Panc1 (cell line): ENCODE data around the gene KCNIP4. TPM values are rescaled to one million over a fixed set of nuclear protein-coding genes. Genes with fewer than 3 reads are reported as not detected.

Experiments
- ATAC-seq: fragments of 200-7000 bp; cut with Tn5 transposase; 2 replicates; pipeline ENCODE4 v1.9.1; 2020; ENCODE audit warnings: mild to moderate bottlenecking, moderate library complexity
- BruUV-seq: library from RNA; stranded (reverse); fragments of 400-500 nt; replicated peaks from 2 replicates; lab custom pipeline; 2021; lab: Mats Ljungman, UMichigan
- CTCF ChIA-PET: fragments of 300-600 bp; sonication (Branson Sonifier 250); formaldehyde crosslinking; loops from one replicate; lab custom pipeline; 2022; ENCODE audit warnings: antibody characterized with exemption; lab: Charles Lee
- POLR2A ChIA-PET: fragments of 300-600 bp; sonication (Branson Sonifier 250); formaldehyde crosslinking; loops from one replicate; lab custom pipeline; 2022; ENCODE audit warnings: antibody characterized with exemption; lab: Charles Lee
- DNase-seq: peaks from one replicate; pipeline ENCODE4 v3.0.0-alpha.2; 2010; ENCODE audit warnings: low read depth, low spot score
- H3K27ac ChIP-seq: 2 replicates; pipeline ENCODE4 v1.5.1; 2011; ENCODE audit warnings: mild to moderate bottlenecking, low read length, inconsistent platforms
- H3K27me3 ChIP-seq: fragments of 200-500 bp; sonication (Bioruptor generic); 2 replicates; pipeline ENCODE4 v1.6.0; 2014; ENCODE audit warnings: low read length, inconsistent platforms; ENCODE audit not compliant: control insufficient read depth, insufficient read depth
- H3K36me3 ChIP-seq: fragments of 200-500 bp; sonication (Bioruptor generic); 2 replicates; pipeline ENCODE4 v1.5.1; 2014; ENCODE audit warnings: inconsistent platforms, mild to moderate bottlenecking, low read length, moderate library complexity; ENCODE audit not compliant: control insufficient read depth, insufficient read depth
- H3K4me1 ChIP-seq: 2 replicates; pipeline ENCODE4 v1.5.1; 2011; ENCODE audit warnings: inconsistent platforms, mild to moderate bottlenecking, low read length, moderate library complexity; ENCODE audit not compliant: control insufficient read depth, insufficient read depth
- H3K4me3 ChIP-seq, 2 experiments: 2 replicates each; pipeline ENCODE4 v1.5.1; 2011 to 2012; ENCODE audit warnings: low read depth in 2 of 2, low read length in 2 of 2, mild to moderate bottlenecking in 2 of 2, inconsistent platforms in 1 of 2, moderate library complexity in 1 of 2
- H3K9me3 ChIP-seq: fragments of 200-500 bp; sonication (Bioruptor generic); 2 replicates; pipeline ENCODE4 v1.5.1; 2014; ENCODE audit warnings: low read depth, mild to moderate bottlenecking, inconsistent platforms, low read length, moderate library complexity; ENCODE audit not compliant: control insufficient read depth, insufficient read depth
- POLR2AphosphoS5 ChIP-seq: IDR thresholded peaks from 2 replicates; pipeline ENCODE4 v1.6.1; 2012; ENCODE audit warnings: mild to moderate bottlenecking, low read depth, low read length, moderate library complexity
- SIN3A ChIP-seq: IDR thresholded peaks from 2 replicates; pipeline ENCODE4 v1.6.1; 2012; ENCODE audit warnings: low read depth, mild to moderate bottlenecking, low read length, moderate library complexity, borderline replicate concordance; ENCODE audit not compliant: insufficient read depth
- TCF7L2 ChIP-seq: IDR thresholded peaks from 2 replicates; pipeline ENCODE4 v1.6.1; 2011; ENCODE audit warnings: mild to moderate bottlenecking, low read depth, low read length, inconsistent platforms
- in situ Hi-C: cut with HindIII; loops from 2 replicates; pipeline ENCODE4 v1.10.0; 2016; ENCODE audit warnings: low sequenced_read_pairs, low pct_unique_long_range_greater_than_20kb
- intact Hi-C: fragments of 100-400 bp; cut with micrococcal nuclease; formaldehyde crosslinking; loops from one replicate; pipeline ENCODE4 v1.10.0; 2022; ENCODE audit not compliant: unreplicated experiment
- total RNA-seq: library from RNA; stranded (reverse); gene quantifications from one replicate; pipeline ENCODE4 v1.2.1, GENCODE V29; 2021; ENCODE audit not compliant: unreplicated experiment
- TF ChIP-seq, protein P1 (sequence below), 2 experiments: IDR thresholded peaks; 2 replicates each; pipeline ENCODE4 v1.6.1; 2011 to 2012; ENCODE audit warnings: low read depth in 2 of 2, control low read depth in 1 of 2, low read length in 1 of 2, mild to moderate bottlenecking in 1 of 2, moderate library complexity in 1 of 2; ENCODE audit not compliant: insufficient read depth in 1 of 2
- TF ChIP-seq, protein P2 (sequence below): fragments of 450-650 bp; IDR thresholded peaks from 2 replicates; pipeline ENCODE4 v1.5.1; 2017; ENCODE audit warnings: mild to moderate bottlenecking

KCNIP4 gene
- total RNA-seq, 1 experiment from 2014 or later, result not detected

DNA sequence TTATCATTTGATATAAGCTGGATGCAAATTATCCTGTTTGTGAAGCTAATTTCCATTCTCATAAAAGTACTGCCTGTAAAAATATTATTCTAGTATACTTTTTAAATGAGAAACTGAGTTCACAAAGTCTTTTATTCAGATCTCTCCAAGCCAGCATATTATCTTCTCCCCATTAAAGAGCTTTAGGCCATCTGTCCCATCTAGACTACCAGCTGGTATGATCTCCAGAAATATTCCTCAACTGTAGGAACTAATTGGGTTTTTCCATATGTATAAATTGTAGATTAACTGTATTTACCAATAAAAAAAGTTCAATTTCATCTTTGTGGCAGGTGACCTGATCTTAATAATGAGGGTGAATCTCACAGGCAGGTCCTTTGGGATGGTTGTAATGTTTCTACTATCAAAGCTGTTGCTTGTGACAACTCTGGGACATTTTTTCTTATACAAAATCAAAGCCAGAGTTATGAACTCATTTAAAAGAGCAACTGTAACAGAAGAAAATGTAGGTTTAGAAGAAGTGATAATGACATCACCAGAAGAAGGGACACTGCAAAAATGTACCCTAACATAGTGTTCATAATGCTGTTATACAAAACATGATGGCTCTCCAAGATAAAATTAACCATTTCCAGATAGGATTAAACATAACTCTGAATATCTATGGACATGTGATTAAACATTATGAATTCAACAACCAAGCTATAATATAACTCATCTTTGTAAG, 132.8 kb downstream of the KCNIP4 start:
- Histone ChIP-seq H3K4me3 (no peak overlapping the region), H3K27me3 (no peaks in the 10 kb centered on the region), H3K36me3 (no peaks in the 10 kb centered on the region), H3K27ac (no peak overlapping the region), H3K9me3 (no peaks in the 10 kb centered on the region), H3K4me1 (no peaks in the 10 kb centered on the region)
- no peak for DNase-seq
- in situ Hi-C loops, result no loop called here
- CTCF ChIA-PET, result no interaction called here
- no peak for ATAC-seq
- intact Hi-C loops, result no loop called here
- TF ChIP-seq, protein P1, sequence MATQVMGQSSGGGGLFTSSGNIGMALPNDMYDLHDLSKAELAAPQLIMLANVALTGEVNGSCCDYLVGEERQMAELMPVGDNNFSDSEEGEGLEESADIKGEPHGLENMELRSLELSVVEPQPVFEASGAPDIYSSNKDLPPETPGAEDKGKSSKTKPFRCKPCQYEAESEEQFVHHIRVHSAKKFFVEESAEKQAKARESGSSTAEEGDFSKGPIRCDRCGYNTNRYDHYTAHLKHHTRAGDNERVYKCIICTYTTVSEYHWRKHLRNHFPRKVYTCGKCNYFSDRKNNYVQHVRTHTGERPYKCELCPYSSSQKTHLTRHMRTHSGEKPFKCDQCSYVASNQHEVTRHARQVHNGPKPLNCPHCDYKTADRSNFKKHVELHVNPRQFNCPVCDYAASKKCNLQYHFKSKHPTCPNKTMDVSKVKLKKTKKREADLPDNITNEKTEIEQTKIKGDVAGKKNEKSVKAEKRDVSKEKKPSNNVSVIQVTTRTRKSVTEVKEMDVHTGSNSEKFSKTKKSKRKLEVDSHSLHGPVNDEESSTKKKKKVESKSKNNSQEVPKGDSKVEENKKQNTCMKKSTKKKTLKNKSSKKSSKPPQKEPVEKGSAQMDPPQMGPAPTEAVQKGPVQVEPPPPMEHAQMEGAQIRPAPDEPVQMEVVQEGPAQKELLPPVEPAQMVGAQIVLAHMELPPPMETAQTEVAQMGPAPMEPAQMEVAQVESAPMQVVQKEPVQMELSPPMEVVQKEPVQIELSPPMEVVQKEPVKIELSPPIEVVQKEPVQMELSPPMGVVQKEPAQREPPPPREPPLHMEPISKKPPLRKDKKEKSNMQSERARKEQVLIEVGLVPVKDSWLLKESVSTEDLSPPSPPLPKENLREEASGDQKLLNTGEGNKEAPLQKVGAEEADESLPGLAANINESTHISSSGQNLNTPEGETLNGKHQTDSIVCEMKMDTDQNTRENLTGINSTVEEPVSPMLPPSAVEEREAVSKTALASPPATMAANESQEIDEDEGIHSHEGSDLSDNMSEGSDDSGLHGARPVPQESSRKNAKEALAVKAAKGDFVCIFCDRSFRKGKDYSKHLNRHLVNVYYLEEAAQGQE (IDR thresholded peaks at IDR 0.05; ENCODE audit: insufficient read depth in 1 of 2, low read depth in 2 of 2, low read length in 1 of 2), result no peak
- TF ChIP-seq, protein P2, sequence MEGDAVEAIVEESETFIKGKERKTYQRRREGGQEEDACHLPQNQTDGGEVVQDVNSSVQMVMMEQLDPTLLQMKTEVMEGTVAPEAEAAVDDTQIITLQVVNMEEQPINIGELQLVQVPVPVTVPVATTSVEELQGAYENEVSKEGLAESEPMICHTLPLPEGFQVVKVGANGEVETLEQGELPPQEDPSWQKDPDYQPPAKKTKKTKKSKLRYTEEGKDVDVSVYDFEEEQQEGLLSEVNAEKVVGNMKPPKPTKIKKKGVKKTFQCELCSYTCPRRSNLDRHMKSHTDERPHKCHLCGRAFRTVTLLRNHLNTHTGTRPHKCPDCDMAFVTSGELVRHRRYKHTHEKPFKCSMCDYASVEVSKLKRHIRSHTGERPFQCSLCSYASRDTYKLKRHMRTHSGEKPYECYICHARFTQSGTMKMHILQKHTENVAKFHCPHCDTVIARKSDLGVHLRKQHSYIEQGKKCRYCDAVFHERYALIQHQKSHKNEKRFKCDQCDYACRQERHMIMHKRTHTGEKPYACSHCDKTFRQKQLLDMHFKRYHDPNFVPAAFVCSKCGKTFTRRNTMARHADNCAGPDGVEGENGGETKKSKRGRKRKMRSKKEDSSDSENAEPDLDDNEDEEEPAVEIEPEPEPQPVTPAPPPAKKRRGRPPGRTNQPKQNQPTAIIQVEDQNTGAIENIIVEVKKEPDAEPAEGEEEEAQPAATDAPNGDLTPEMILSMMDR, result no peak
- TF ChIP-seq SIN3A (no peak), TCF7L2 (no peak), POLR2AphosphoS5 (no peak)
- POLR2A ChIA-PET, result no interaction called here
- BruUV-seq, result no TSS peak

DNA sequence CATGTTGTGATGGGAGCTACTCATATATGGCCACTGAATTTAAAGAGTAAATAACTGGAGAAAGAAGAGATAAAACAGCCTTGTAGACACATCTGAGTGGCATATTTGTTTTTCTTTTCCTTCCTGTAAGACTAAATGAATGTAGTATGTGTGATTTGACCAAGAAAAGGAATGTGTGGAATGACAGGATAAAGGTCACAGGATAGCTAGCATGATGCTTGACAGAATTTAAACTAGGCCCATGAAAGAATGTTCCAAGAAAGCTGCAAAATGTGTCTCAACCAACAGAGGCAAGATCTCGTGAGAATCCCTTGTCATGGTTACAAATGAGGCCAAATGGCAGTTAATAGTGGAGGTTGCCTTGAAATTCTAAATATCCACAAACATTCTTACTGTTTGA, 137.0 kb downstream of the KCNIP4 start:
- DNase-seq, result no peak
- no TSS peak for BruUV-seq
- POLR2A ChIA-PET, result no interaction called here

More for the DNA sequence above, 137.0 kb downstream of the KCNIP4 start:
- no peak for ATAC-seq
- intact Hi-C loops, result no loop called here
- Histone ChIP-seq H3K36me3 (no peaks in the 10 kb centered on the region), H3K9me3 (no peaks in the 10 kb centered on the region), H3K27me3 (no peaks in the 10 kb centered on the region), H3K27ac (no peak overlapping the region), H3K4me1 (no peaks in the 10 kb centered on the region), H3K4me3 (no peak overlapping the region)
- CTCF ChIA-PET, result no interaction called here
- in situ Hi-C loops, result no loop called here
- TF ChIP-seq, protein P1 (IDR thresholded peaks at IDR 0.05; ENCODE audit: insufficient read depth in 1 of 2, low read depth in 2 of 2, low read length in 1 of 2), result no peak
- no peak for TF ChIP-seq SIN3A
- TF ChIP-seq, protein P2, result no peak
- no peak for TF ChIP-seq TCF7L2
- no peak for TF ChIP-seq POLR2AphosphoS5
